Right lobe of liver (tissue), 4 donors: ENCODE measurements around the gene WDR49.

Source experiments
- CTCF ChIP-seq, 4 donors: fragments of 200-600 bp in 3 of 4; fragments of 450-650 bp in 1 of 4; IDR thresholded peaks; one replicate each; pipeline versions ENCODE4 v1.5.1 to v1.8.0; 2016 to 2022; ENCODE audit warnings: antibody characterized with exemption in 4 of 4, mild to moderate bottlenecking in 2 of 4
- POLR2A ChIP-seq: fragments of 450-650 bp; IDR thresholded peaks from one replicate; pipeline ENCODE4 v1.6.1; 2017; ENCODE audit warnings: antibody characterized with exemption, mild to moderate bottlenecking
- donor health status: DM: no; HTN: no; CAD: no.
- donor health status: DM: no; HTN: no; CAD: no.
- donor health status: DM: no; HTN: yes; CAD: no.

- no peak for TF ChIP-seq CTCF (IDR thresholded peaks at IDR 0.05)
- no peak for TF ChIP-seq POLR2A
Measured at GRCh38 chr3:167483708-167484475, 169.8 kb downstream of the WDR49 start.
